SK-N-SH treated with all-trans-retinoic acid at 6 μM for 48 hours (cell line): ENCODE measurements around the gene CNN2.
A peak's percentile ranks its signal among the peaks of the same experiment; 100 is the strongest.

Experiments
- ATAC-seq: fragments of 200-7000 bp; cut with Tn5 transposase; 3 replicates; pipeline ENCODE4 v1.9.1; 2020; ENCODE audit warnings: mild to moderate bottlenecking, moderate library complexity
- ARNTL ChIP-seq: fragments of 450-650 bp; formaldehyde crosslinking; IDR thresholded peaks from 2 replicates; pipeline ENCODE4 v1.5.0; 2020; ENCODE audit warnings: low read depth, mild to moderate bottlenecking, moderate library complexity, borderline replicate concordance
- CREB5 ChIP-seq: fragments of 250-450 bp; sonication (Bioruptor Pico); IDR thresholded peaks from 2 replicates; pipeline ENCODE4 v1.5.1; 2020; ENCODE audit warnings: low read depth, mild to moderate bottlenecking, moderate library complexity
- CSDC2 ChIP-seq: fragments of 250-450 bp; sonication (Bioruptor Pico); IDR thresholded peaks from 2 replicates; pipeline ENCODE4 v1.5.0; 2020; ENCODE audit warnings: mild to moderate bottlenecking, moderate library complexity
- CSRNP3 ChIP-seq: fragments of 250-450 bp; sonication (Bioruptor Pico); IDR thresholded peaks from 2 replicates; pipeline ENCODE4 v1.5.1; 2021; ENCODE audit warnings: mild to moderate bottlenecking, moderate library complexity
- ESRRG ChIP-seq: fragments of 250-450 bp; sonication (Bioruptor Pico); IDR thresholded peaks from 2 replicates; pipeline ENCODE4 v1.6.1; 2021; ENCODE audit warnings: mild to moderate bottlenecking
- GLIS3 ChIP-seq: fragments of 250-450 bp; sonication (Bioruptor Pico); IDR thresholded peaks from 2 replicates; pipeline ENCODE4 v1.5.0; 2020; ENCODE audit warnings: mild to moderate bottlenecking, moderate library complexity
- ISL1 ChIP-seq: fragments of 250-450 bp; sonication (Bioruptor Pico); IDR thresholded peaks from 2 replicates; pipeline ENCODE4 v2.1.2; 2022; ENCODE audit warnings: mild to moderate bottlenecking, moderate library complexity
- OSR1 ChIP-seq: fragments of 250-450 bp; sonication (Bioruptor Pico); IDR thresholded peaks from 2 replicates; pipeline ENCODE4 v1.8.0; 2022; ENCODE audit warnings: moderate library complexity, mild to moderate bottlenecking, inconsistent platforms
- PATZ1 ChIP-seq: fragments of 250-450 bp; sonication (Bioruptor Pico); IDR thresholded peaks from 2 replicates; pipeline ENCODE4 v1.8.0; 2020; ENCODE audit warnings: mild to moderate bottlenecking, moderate library complexity, borderline replicate concordance
- POU6F1 ChIP-seq: fragments of 250-450 bp; sonication (Bioruptor Pico); IDR thresholded peaks from 2 replicates; pipeline ENCODE4 v1.8.0; 2021; ENCODE audit warnings: low read depth, mild to moderate bottlenecking, moderate library complexity, borderline replicate concordance
- PPARA ChIP-seq: fragments of 250-450 bp; sonication (Bioruptor Pico); IDR thresholded peaks from 2 replicates; pipeline ENCODE4 v1.5.0; 2020; ENCODE audit warnings: mild to moderate bottlenecking, borderline replicate concordance
- RARB ChIP-seq: fragments of 250-450 bp; sonication (Bioruptor Pico); IDR thresholded peaks from 2 replicates; pipeline ENCODE4 v1.8.0; 2021; ENCODE audit warnings: mild to moderate bottlenecking, moderate library complexity
- SNAI2 ChIP-seq: fragments of 250-450 bp; sonication (Bioruptor Pico); IDR thresholded peaks from 2 replicates; pipeline ENCODE4 v1.5.0; 2020; ENCODE audit warnings: mild to moderate bottlenecking, moderate library complexity
- TOX ChIP-seq: fragments of 250-450 bp; sonication (Bioruptor Pico); IDR thresholded peaks from 2 replicates; pipeline ENCODE4 v1.8.0; 2021; ENCODE audit warnings: mild to moderate bottlenecking, moderate library complexity, borderline replicate concordance
- TSHZ2 ChIP-seq: fragments of 250-450 bp; sonication (Bioruptor Pico); IDR thresholded peaks from 2 replicates; pipeline ENCODE4 v1.5.0; 2020; ENCODE audit warnings: mild to moderate bottlenecking, moderate library complexity
- ZC3H10 ChIP-seq: fragments of 250-450 bp; sonication (Bioruptor Pico); IDR thresholded peaks from 2 replicates; pipeline ENCODE4 v1.5.1; 2021; ENCODE audit warnings: mild to moderate bottlenecking, moderate library complexity
- ZFP3 ChIP-seq: fragments of 250-450 bp; sonication (Bioruptor Pico); IDR thresholded peaks from 2 replicates; pipeline ENCODE4 v1.5.0; 2020; ENCODE audit warnings: mild to moderate bottlenecking, moderate library complexity
- ZFP30 ChIP-seq: fragments of 450-650 bp; formaldehyde crosslinking; IDR thresholded peaks from 2 replicates; pipeline ENCODE4 v1.5.0; 2022; ENCODE audit warnings: mild to moderate bottlenecking, moderate library complexity
- ZNF565 ChIP-seq: fragments of 450-650 bp; formaldehyde crosslinking; conservative IDR thresholded peaks from 2 replicates; pipeline ENCODE4 v1.5.0; 2020; ENCODE audit warnings: low read depth, mild to moderate bottlenecking, moderate library complexity
- ZNF70 ChIP-seq: fragments of 450-650 bp; formaldehyde crosslinking; IDR thresholded peaks from 2 replicates; pipeline ENCODE4 v1.5.0; 2020; ENCODE audit warnings: mild to moderate bottlenecking, moderate library complexity

The CNN2 gene

GRCh38 chr19:1073063-1073955 lies 46.9 kb downstream of the CNN2 start:
- ATAC-seq: no peak
- TF ChIP-seq SNAI2 (CRISPR knock-in tag) (no peak), ZFP3 (CRISPR knock-in tag) (peak; percentile 99)
- TF ChIP-seq, all 23 proteins: peak for 1

- no peak for TF ChIP-seq ZNF565 (CRISPR knock-in tag)
- no peak for TF ChIP-seq RARB (CRISPR knock-in tag)
- TF ChIP-seq ESRRG (CRISPR knock-in tag): no peak
- no peak for TF ChIP-seq CREB5 (CRISPR knock-in tag)
- TF ChIP-seq OSR1 (CRISPR knock-in tag): no peak
- TF ChIP-seq PATZ1 (CRISPR knock-in tag): no peak
- no peak for TF ChIP-seq PPARA (CRISPR knock-in tag)
- TF ChIP-seq ISL1 (CRISPR knock-in tag): no peak
- TF ChIP-seq POU6F1: no peak
- no peak for TF ChIP-seq TSHZ2 (CRISPR knock-in tag)
- no peak for TF ChIP-seq ZC3H10 (CRISPR knock-in tag)
- no peak for TF ChIP-seq SNAI2 (CRISPR knock-in tag)
- TF ChIP-seq ZNF70 (CRISPR knock-in tag): no peak
- no peak for TF ChIP-seq CSDC2 (CRISPR knock-in tag)
- TF ChIP-seq GLIS3: no peak
- TF ChIP-seq ARNTL (CRISPR knock-in tag): no peak
- peak; percentile 10 for ATAC-seq
Measured at GRCh38 chr19:1073956-1074517, 47.6 kb downstream of the CNN2 start.

GRCh38 chr19:1074544-1075283 lies 48.3 kb downstream of the CNN2 start:
- no peak for TF ChIP-seq PPARA (CRISPR knock-in tag)
- TF ChIP-seq, all 23 proteins: peak for 0
- peak; percentile 68 for ATAC-seq

- ATAC-seq: no peak
- TF ChIP-seq ZNF70 (CRISPR knock-in tag) (no peak), ZFP30 (CRISPR knock-in tag) (no peak), PATZ1 (CRISPR knock-in tag) (no peak), CSRNP3 (CRISPR knock-in tag) (no peak), OSR1 (CRISPR knock-in tag) (no peak), GLIS3 (no peak), ZNF565 (CRISPR knock-in tag) (no peak), TOX (no peak)
Measured at GRCh38 chr19:1076046-1076386, 49.6 kb downstream of the CNN2 start.
